H1 (cell line): Measurements from ENCODE around the gene ARSB. TPM values are rescaled to one million over a fixed set of nuclear protein-coding genes. Genes with fewer than 3 reads are reported as not detected.
A peak's percentile ranks its signal among the peaks of the same experiment; 100 is the strongest.

Experiments
- CTCF ChIA-PET: fragments of 300-600 bp; sonication (Branson Sonifier 250); formaldehyde crosslinking; loops from one replicate; lab custom pipeline; 2021; ENCODE audit not compliant: partially characterized antibody; lab: Charles Lee
- POLR2A ChIA-PET: fragments of 300-600 bp; sonication (Branson Sonifier 250); formaldehyde crosslinking; loops from one replicate; lab custom pipeline; 2021; ENCODE audit warnings: inconsistent platforms; ENCODE audit not compliant: partially characterized antibody; lab: Charles Lee
- DNase-seq, 2 experiments: peaks; one replicate each; pipeline versions ENCODE4 v3.0.0 to v3.0.0-alpha.2; 2010 to 2022; ENCODE audit warnings: low spot score in 2 of 2, low read depth in 1 of 2, mixed read lengths in 1 of 2
- FAIRE-seq: peaks from 2 replicates; lab custom pipeline; 2011; peaks lifted over from hg19 to GRCh38; lab: Jason Lieb, UNC
- H2AFZ ChIP-seq: 2 replicates; pipeline ENCODE4 v1.8.1; 2012; ENCODE audit warnings: low read length, inconsistent platforms
- H2AK5ac ChIP-seq: 2 replicates; pipeline ENCODE4 v1.6.1; 2013; ENCODE audit warnings: low read depth, low read length
- H2BK120ac ChIP-seq: replicated peaks from 2 replicates; pipeline ENCODE3; 2013; ENCODE audit warnings: low read depth, low read length, inconsistent platforms
- H2BK12ac ChIP-seq: 2 replicates; pipeline ENCODE4 v1.6.1; 2013; ENCODE audit warnings: low read depth, low read length
- H2BK15ac ChIP-seq: 2 replicates; pipeline ENCODE4 v1.6.1; 2013; ENCODE audit warnings: low read length
- H2BK20ac ChIP-seq: 2 replicates; pipeline ENCODE4 v1.6.1; 2013; ENCODE audit warnings: low read length
- H2BK5ac ChIP-seq: 2 replicates; pipeline ENCODE4 v1.6.1; 2013; ENCODE audit warnings: low read depth, low read length
- H3K14ac ChIP-seq: 2 replicates; pipeline ENCODE4 v1.6.1; 2013; ENCODE audit warnings: inconsistent platforms; ENCODE audit not compliant: insufficient read length
- H3K18ac ChIP-seq: 2 replicates; pipeline ENCODE4 v1.6.1; 2013; ENCODE audit warnings: low read length; ENCODE audit errors: extremely low read depth
- H3K23ac ChIP-seq: 2 replicates; pipeline ENCODE4 v1.6.1; 2013; ENCODE audit warnings: inconsistent platforms; ENCODE audit not compliant: insufficient read length
- H3K23me2 ChIP-seq: 2 replicates; pipeline ENCODE4 v1.6.1; 2013; ENCODE audit warnings: low read depth, low read length
- H3K27ac ChIP-seq: 2 replicates; pipeline ENCODE4 v1.6.1; 2011; ENCODE audit warnings: low read depth, low read length, inconsistent platforms
- H3K27me3 ChIP-seq, 4 experiments: replicated peaks in 1 of 4; 1 replicate in 1 of 4; 2 replicates in 3 of 4; pipeline versions ENCODE4 v1.6.1 to v1.8.1; 2011 to 2013; ENCODE audit warnings: low read length in 3 of 4, mild to moderate bottlenecking in 3 of 4, inconsistent platforms in 2 of 4, mixed read lengths in 2 of 4, moderate library complexity in 1 of 4; ENCODE audit not compliant: control insufficient read depth in 3 of 4, insufficient read depth in 3 of 4; ENCODE audit errors: extremely low read depth in 1 of 4
- H3K36me3 ChIP-seq, 4 experiments: 2 replicates each; pipeline versions ENCODE4 v1.6.1 to v1.8.1; 2011 to 2013; ENCODE audit warnings: mild to moderate bottlenecking in 4 of 4, low read length in 3 of 4, moderate library complexity in 2 of 4, control low read depth in 1 of 4, inconsistent platforms in 1 of 4; ENCODE audit not compliant: insufficient read depth in 4 of 4, control insufficient read depth in 2 of 4
- H3K4ac ChIP-seq: replicated peaks from 2 replicates; pipeline ENCODE3; 2013; ENCODE audit warnings: low read length, low read depth, mixed read lengths, inconsistent platforms; ENCODE audit not compliant: insufficient read length
- H3K4me1 ChIP-seq, 4 experiments: replicated peaks in 1 of 4; 1 replicate in 1 of 4; 2 replicates in 3 of 4; pipeline versions ENCODE4 v1.6.1 to v1.8.1; 2011 to 2013; ENCODE audit warnings: low read length in 3 of 4, inconsistent platforms in 2 of 4, mixed read lengths in 1 of 4; ENCODE audit not compliant: insufficient read depth in 4 of 4, control insufficient read depth in 3 of 4
- H3K4me2 ChIP-seq, 2 experiments: 2 replicates each; pipeline versions ENCODE4 v1.6.1 to v1.8.1; 2011 to 2013; ENCODE audit warnings: low read depth in 2 of 2, low read length in 2 of 2, control low read depth in 1 of 2, inconsistent platforms in 1 of 2, mild to moderate bottlenecking in 1 of 2; ENCODE audit not compliant: insufficient read depth in 1 of 2
- H3K4me3 ChIP-seq, 4 experiments: fragments of 200-600, 300-600 bp in 1 of 4; sonication (generic), shearing (Covaris generic), sonication (Bioruptor Twin) in 1 of 4; 2 replicates each; pipeline versions ENCODE4 v1.5.1 to v1.8.1; 2011 to 2016; ENCODE audit warnings: low read length in 4 of 4, low read depth in 3 of 4, control low read depth in 2 of 4, inconsistent platforms in 2 of 4, mild to moderate bottlenecking in 2 of 4, mixed read lengths in 1 of 4, moderate library complexity in 1 of 4; ENCODE audit not compliant: insufficient read depth in 2 of 4; ENCODE audit errors: extremely low read depth in 1 of 4
- H3K56ac ChIP-seq: replicated peaks from 2 replicates; pipeline ENCODE3; 2013; ENCODE audit warnings: low read depth, mild to moderate bottlenecking, mixed read lengths, low read length, inconsistent platforms; ENCODE audit not compliant: insufficient read length
- H3K79me1 ChIP-seq: 2 replicates; pipeline ENCODE4 v1.6.1; 2013; ENCODE audit warnings: low read depth, low read length, control low read depth
- H3K79me2 ChIP-seq, 2 experiments: 2 replicates each; pipeline versions ENCODE4 v1.6.1 to v1.8.1; 2012 to 2013; ENCODE audit warnings: low read length in 2 of 2, mild to moderate bottlenecking in 2 of 2, inconsistent platforms in 1 of 2; ENCODE audit not compliant: insufficient read depth in 2 of 2, control insufficient read depth in 1 of 2
- H3K9ac ChIP-seq, 4 experiments: replicated peaks in 1 of 4; 1 replicate in 1 of 4; 2 replicates in 3 of 4; pipeline versions ENCODE4 v1.6.1 to v1.8.1; 2011 to 2013; ENCODE audit warnings: low read depth in 3 of 4, low read length in 3 of 4, control low read depth in 2 of 4, mild to moderate bottlenecking in 2 of 4, moderate library complexity in 2 of 4, inconsistent platforms in 1 of 4; ENCODE audit errors: extremely low read depth in 1 of 4
- H3K9me3 ChIP-seq, 2 experiments: 2 replicates each; pipeline versions ENCODE4 v1.6.1 to v1.8.1; 2012 to 2013; ENCODE audit warnings: mild to moderate bottlenecking in 2 of 2, moderate library complexity in 2 of 2, control low read depth in 1 of 2, inconsistent platforms in 1 of 2, low read depth in 1 of 2, low read length in 1 of 2, mixed read lengths in 1 of 2; ENCODE audit not compliant: insufficient read depth in 2 of 2
- H4K20me1 ChIP-seq, 2 experiments: replicated peaks in 1 of 2; 2 replicates each; pipeline versions ENCODE3 to v1.8.1; 2011 to 2013; ENCODE audit warnings: inconsistent platforms in 2 of 2, low read length in 2 of 2, mild to moderate bottlenecking in 1 of 2; ENCODE audit not compliant: insufficient read depth in 2 of 2, control insufficient read depth in 1 of 2
- H4K5ac ChIP-seq: 2 replicates; pipeline ENCODE4 v1.6.1; 2013; ENCODE audit warnings: low read length, low read depth, mixed read lengths, inconsistent platforms; ENCODE audit not compliant: insufficient read length
- H4K8ac ChIP-seq: 2 replicates; pipeline ENCODE4 v1.8.0; 2013; ENCODE audit warnings: mild to moderate bottlenecking, moderate library complexity, low read length, inconsistent platforms; ENCODE audit not compliant: insufficient read depth; ENCODE audit errors: extremely low read depth
- H4K91ac ChIP-seq: replicated peaks from 2 replicates; pipeline ENCODE3; 2013; ENCODE audit warnings: low read length, mixed read lengths, inconsistent platforms; ENCODE audit not compliant: insufficient read length
- EP300 ChIP-seq, 2 experiments: IDR thresholded peaks; 1 replicate in 1 of 2; 2 replicates in 1 of 2; pipeline ENCODE4 v1.6.1; 2011 to 2012; ENCODE audit warnings: low read depth in 2 of 2, low read length in 2 of 2, mild to moderate bottlenecking in 2 of 2, borderline replicate concordance in 1 of 2, inconsistent platforms in 1 of 2, moderate library complexity in 1 of 2
- JUND ChIP-seq: IDR thresholded peaks from 2 replicates; pipeline ENCODE4 v1.6.1; 2011; ENCODE audit warnings: mild to moderate bottlenecking, improper control_type of control experiment, low read length
- KDM1A ChIP-seq: fragments of 200-600, 300-600 bp; sonication (generic); IDR thresholded peaks from 2 replicates; pipeline ENCODE4 v1.7.1; 2016; ENCODE audit warnings: mild to moderate bottlenecking, low read length, borderline replicate concordance
- POLR2A ChIP-seq, 2 experiments: IDR thresholded peaks; 1 replicate in 1 of 2; 2 replicates in 1 of 2; pipeline ENCODE4 v1.6.1; 2011; ENCODE audit warnings: low read depth in 2 of 2, low read length in 2 of 2, mild to moderate bottlenecking in 2 of 2; ENCODE audit errors: control extremely low read depth in 1 of 2
- RXRA ChIP-seq: IDR thresholded peaks from 2 replicates; pipeline ENCODE4 v1.6.1; 2011; ENCODE audit warnings: low read depth, mild to moderate bottlenecking, low read length, moderate library complexity; ENCODE audit not compliant: insufficient read depth
- TAF1 ChIP-seq: IDR thresholded peaks from 2 replicates; pipeline ENCODE4 v1.6.1; 2011; ENCODE audit warnings: mild to moderate bottlenecking, low read depth, low read length
- TEAD4 ChIP-seq: IDR thresholded peaks from 2 replicates; pipeline ENCODE4 v1.6.1; 2012; ENCODE audit warnings: low read depth, low read length, inconsistent platforms, mixed read lengths
- WGBS, 2 experiments: shearing (Covaris generic) in 1 of 2; methylation state at CpG; one replicate each; pipeline versions ENCODE4 v1.1.6 to v1.1.7; 2013 to 2015; ENCODE audit warnings: low lambda C conversion rate in 2 of 2, mixed read lengths in 2 of 2, inconsistent platforms in 1 of 2, low coverage in 1 of 2, missing lambda C conversion rate in 1 of 2; ENCODE audit not compliant: insufficient replicate concordance in 2 of 2, insufficient coverage in 1 of 2, insufficient read length in 1 of 2; ENCODE audit errors: extremely low coverage in 1 of 2, missing lambda C conversion rate in 1 of 2; 5-methylcytosine and 5-hydroxymethylcytosine counted together
- polyA plus RNA-seq, 7 experiments: library from polyadenylated mRNA; depleted of rRNA in 3 of 7; stranded (reverse) in 5 of 7; unstranded in 2 of 7; fragments of >200 nt in 5 of 7; fragments of 200-250 nt in 2 of 7; gene quantifications; 1 replicate in 5 of 7; 2 replicates in 1 of 7; 4 replicates in 1 of 7; pipeline versions ENCODE4 v1.2.1 to v1.2.3, GENCODE V29; 2011 to 2013; ENCODE audit warnings: missing spikeins in 2 of 7, mixed read lengths in 2 of 7
- total RNA-seq: library from RNA; stranded (reverse); fragmentation: NEBNext Ultra II Directional; extraction: Animal tissue kit (Norgen Biotek cat#: 25700); gene quantifications from 2 replicates; pipeline ENCODE4 v1.2.1, GENCODE V29; 2021

ARSB gene
- total and polyA plus RNA-seq, 2 of the 8 experiments (the other 6 are each of a cell fraction or from before 2014, with no cell fraction given) = 6.4 to 13.9 TPM

- Histone ChIP-seq H3K27ac (0 out of 2 replicates have a peak overlapping the region, but pooled peaks have one; percentile 18), H2AK5ac (no peak overlapping the region), H2BK15ac (peak overlapping the region; percentile 40; the same call in 1 of the 2 replicates), H3K36me3 (no peaks in the 10 kb centered on the region; a peak in 1 of 8 replicates), H3K4me3 (peak overlapping the region; percentile 42 to 87 (median 72)), H3K23me2 (peaks cover 10% of the 10 kb centered on the region; the same call in 1 of the 2 replicates), H2BK12ac (peak overlapping the region; percentile 4), H2AFZ (peak overlapping the region; percentile 59; the same call in 1 of the 2 replicates), H3K14ac (no peak overlapping the region), H4K8ac (0 out of 2 replicates have a peak overlapping the region, but pooled peaks have one; percentile 71), H4K20me1 (no peaks in the 10 kb centered on the region), H3K4ac (peak overlapping the region; percentile 21), H3K9me3 (no peaks in the 10 kb centered on the region), H3K9ac (peak overlapping the region in 3 of 4 experiments; percentile 3 to 46 (median 30); a peak in 3 of 7 replicates), H3K56ac (peak overlapping the region; percentile 62), H2BK5ac (peak overlapping the region; percentile 52; the same call in 1 of the 2 replicates), H3K18ac (peak overlapping the region; percentile 68; the same call in 1 of the 2 replicates), H3K4me1 (peaks cover 4 to 14% (median 9%) of the 10 kb centered on the region in 4 experiments; a peak in 6 of 7 replicates)
- POLR2A ChIA-PET = interaction anchor here (0.7 to 3.1 kb wide), 10 partner anchors 10 to 531 kb away, joined by 3 to 17 read pairs (median 4); no protein-coding TSS in a partner anchor
- DNase-seq = no peak
- TF ChIP-seq RXRA = no peak
- no peak for TF ChIP-seq KDM1A
- TF ChIP-seq POLR2A (IDR thresholded peaks at IDR 0.05; ENCODE audit: control extremely low read depth in 1 of 2, low read depth in 2 of 2, low read length in 2 of 2) = peak in 1 of 2 experiments; percentile 10; a peak in 1 of 3 replicates
- no peak for TF ChIP-seq TEAD4
- no peak for TF ChIP-seq TAF1
- TF ChIP-seq JUND = no peak
- no peak for TF ChIP-seq EP300 (IDR thresholded peaks at IDR 0.05; ENCODE audit: borderline replicate concordance in 1 of 2, low read depth in 2 of 2, low read length in 2 of 2)
- TF ChIP-seq, all 59 proteins: peak for 1
- Histone ChIP-seq H4K91ac (peak overlapping the region; percentile 93), H3K79me1 (no peaks in the 10 kb centered on the region), H3K4me2 (peak overlapping the region; percentile 61 to 80), H3K79me2 (0 out of 4 replicates have a peak, but pooled peaks cover 0 to 6% of the 10 kb centered on the region in 2 experiments), H2BK20ac (no peak overlapping the region), H2BK120ac (peak overlapping the region; percentile 6), H3K27me3 (no peaks in the 10 kb centered on the region), H4K5ac (peak overlapping the region; percentile 53), H3K23ac (no peak overlapping the region)
- peak; percentile 71 for FAIRE-seq
- CTCF ChIA-PET = interaction anchor here (0.7 to 2.0 kb wide), 6 partner anchors 18 to 85 kb away, joined by 3 to 6 read pairs (median 4); no protein-coding TSS in a partner anchor
- 19% methylated on average over 17 of the region's 17 CpGs; no CpG with 5 or more reads in 1 of the 2 experiments for WGBS, 2 experiments
Observed at GRCh38 chr5:78983601-78984438, 1.3 kb downstream of the ARSB start.
